PC-3 (cell line): ENCODE results near the gene XYLT2.

Source experiments
- EZH2 ChIP-seq: fragments of 300-600 bp; sonication (generic); IDR thresholded peaks from one replicate; pipeline ENCODE4 v1.6.1; 2017; ENCODE audit warnings: antibody characterized with exemption, mild to moderate bottlenecking, low read length; ENCODE audit not compliant: unreplicated experiment
- TF ChIP-seq, protein P1 (sequence below): fragments of 300-600 bp; sonication (generic); conservative IDR thresholded peaks from 2 replicates; pipeline ENCODE4 v1.5.1; 2017; ENCODE audit warnings: antibody characterized with exemption, low read depth, mild to moderate bottlenecking, low read length

GRCh38 chr17:50363217-50364060, 17.5 kb downstream of the XYLT2 start:
- TF ChIP-seq EZH2: no peak
- TF ChIP-seq, protein P1, sequence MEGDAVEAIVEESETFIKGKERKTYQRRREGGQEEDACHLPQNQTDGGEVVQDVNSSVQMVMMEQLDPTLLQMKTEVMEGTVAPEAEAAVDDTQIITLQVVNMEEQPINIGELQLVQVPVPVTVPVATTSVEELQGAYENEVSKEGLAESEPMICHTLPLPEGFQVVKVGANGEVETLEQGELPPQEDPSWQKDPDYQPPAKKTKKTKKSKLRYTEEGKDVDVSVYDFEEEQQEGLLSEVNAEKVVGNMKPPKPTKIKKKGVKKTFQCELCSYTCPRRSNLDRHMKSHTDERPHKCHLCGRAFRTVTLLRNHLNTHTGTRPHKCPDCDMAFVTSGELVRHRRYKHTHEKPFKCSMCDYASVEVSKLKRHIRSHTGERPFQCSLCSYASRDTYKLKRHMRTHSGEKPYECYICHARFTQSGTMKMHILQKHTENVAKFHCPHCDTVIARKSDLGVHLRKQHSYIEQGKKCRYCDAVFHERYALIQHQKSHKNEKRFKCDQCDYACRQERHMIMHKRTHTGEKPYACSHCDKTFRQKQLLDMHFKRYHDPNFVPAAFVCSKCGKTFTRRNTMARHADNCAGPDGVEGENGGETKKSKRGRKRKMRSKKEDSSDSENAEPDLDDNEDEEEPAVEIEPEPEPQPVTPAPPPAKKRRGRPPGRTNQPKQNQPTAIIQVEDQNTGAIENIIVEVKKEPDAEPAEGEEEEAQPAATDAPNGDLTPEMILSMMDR: no peak
